NCI-H2196 (cell line): Measurements from ENCODE around the gene EYS.
"Not testable (repeated sequence)": the region's sequence is repeated elsewhere in the genome, so short reads cannot be mapped to it uniquely, and the experiment has no call there.

Experiments
- DNase-seq: peaks from one replicate; lab custom pipeline; 2025; ENCODE audit not compliant: unreplicated experiment; lab: John Stamatoyannopoulos, UW

EYS gene

GRCh38 chr6:64013011-64013410 lies 1694.0 kb downstream of the EYS start:
- DNase-seq: no peak

GRCh38 chr6:64012351-64013001 lies 1694.5 kb downstream of the EYS start:
- DNase-seq: peak; percentile 1

DNA sequence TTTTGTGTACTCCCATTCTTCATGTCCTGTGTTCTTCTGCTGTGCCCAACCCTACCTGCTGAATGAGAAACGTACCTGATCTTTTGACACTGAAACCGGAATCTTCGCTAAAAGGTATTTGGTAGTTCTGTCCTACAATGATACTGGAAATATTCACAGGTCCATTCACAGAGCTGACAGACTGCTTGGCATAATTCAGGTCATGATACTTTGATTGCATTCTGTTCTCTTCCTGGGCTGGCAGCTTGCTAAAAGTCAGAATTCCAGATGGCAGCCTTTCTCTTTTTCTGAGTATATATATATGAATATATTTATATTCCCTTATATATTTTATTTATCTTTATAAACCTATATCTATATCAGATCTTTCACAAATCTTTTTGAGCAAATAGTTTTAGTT lies 1696.4 kb downstream of the EYS start:
- DNase-seq: no peak

- no peak for DNase-seq
Observed at GRCh38 chr6:64010010-64010409, 1697.0 kb downstream of the EYS start.

DNA sequence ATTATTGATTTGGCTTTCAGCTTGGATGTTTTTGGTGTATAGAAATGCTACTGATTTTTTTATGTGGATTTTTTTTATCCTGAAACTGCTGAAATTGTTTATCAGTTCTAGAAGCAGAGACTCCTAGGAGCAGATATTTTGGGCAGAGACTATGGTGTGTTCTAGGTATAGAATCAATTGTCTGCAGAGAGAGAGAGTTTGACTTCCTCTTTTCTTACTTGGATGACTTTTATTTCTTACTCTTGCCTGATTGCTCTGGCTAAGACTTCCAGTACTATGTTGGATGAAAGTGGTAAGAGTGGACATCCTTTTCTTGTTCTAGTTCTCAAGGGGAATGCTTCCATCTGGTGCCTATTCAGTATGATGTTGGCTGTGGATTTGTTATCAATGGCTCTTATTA lies 1700.8 kb downstream of the EYS start:
- no peak for DNase-seq

DNA sequence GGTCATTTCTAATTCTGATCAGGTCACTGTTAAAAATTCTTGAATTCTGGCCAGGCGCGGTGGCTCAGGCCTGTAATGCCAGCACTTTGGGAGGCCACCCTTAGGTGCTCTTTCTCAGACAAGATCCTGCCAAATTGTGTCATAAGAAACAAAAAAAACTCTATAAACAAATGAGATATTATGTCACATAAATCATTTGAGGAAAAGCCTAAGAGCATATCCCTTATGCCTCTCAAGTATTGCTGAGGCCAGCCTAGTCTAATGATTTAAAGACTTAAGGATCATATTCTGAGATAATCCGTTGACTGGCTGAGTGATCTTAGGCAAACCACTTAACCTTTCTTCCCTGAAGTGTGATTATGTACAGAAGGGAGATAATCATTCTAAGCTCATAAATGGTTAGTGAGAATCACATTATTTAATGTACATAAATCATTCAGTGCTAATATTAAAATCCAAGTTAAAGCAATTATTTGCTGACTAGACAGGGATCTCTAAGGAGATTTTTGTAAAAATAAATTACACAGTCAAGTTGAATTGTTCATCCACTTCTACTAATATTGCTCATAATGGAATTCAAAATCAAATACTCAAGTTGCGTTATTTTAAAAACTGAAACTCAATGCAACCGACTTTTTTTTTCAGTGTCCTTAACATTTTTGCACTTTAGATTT lies 1706.1 kb downstream of the EYS start:
- no peak for DNase-seq

DNA sequence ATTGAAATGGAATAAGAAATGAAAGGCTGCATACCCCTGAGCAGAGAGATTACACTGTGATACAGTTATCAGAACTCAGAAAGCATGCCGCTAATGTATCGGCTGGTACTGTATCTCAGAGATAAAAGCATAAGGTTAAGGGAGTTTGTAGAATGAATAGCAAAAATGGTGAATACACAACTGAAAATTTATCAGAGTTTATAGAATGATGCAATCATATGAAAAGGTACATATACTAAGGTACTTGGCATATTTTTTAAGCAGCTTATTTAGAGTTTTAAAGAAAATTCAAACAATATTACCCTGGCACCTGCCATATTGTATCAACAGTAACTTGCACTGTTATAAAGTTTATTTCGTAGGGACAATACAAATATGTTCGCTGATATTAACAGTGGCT lies 1707.4 kb downstream of the EYS start:
- no peak for DNase-seq

- no peak for DNase-seq
Observed at GRCh38 chr6:63998991-63999390, 1708.0 kb downstream of the EYS start.

DNA sequence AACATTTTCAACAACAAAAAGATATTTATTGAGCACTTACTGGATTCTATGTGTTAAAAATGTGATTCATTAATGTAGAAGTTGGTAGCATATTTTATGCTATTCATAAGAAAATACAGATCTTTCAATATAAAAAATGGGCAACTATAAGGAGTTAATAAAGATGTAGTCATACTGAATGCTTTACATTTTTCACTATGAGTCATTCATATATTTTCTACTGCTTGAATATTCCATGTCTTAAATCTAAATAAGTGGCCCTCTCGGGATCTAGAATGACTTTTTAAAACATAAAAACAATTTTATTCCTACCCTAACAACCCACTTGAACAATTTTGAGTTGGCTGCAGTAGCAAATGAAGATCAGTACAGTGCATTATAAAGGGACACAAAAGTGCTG lies 1709.3 kb downstream of the EYS start:
- no peak for DNase-seq

DNA sequence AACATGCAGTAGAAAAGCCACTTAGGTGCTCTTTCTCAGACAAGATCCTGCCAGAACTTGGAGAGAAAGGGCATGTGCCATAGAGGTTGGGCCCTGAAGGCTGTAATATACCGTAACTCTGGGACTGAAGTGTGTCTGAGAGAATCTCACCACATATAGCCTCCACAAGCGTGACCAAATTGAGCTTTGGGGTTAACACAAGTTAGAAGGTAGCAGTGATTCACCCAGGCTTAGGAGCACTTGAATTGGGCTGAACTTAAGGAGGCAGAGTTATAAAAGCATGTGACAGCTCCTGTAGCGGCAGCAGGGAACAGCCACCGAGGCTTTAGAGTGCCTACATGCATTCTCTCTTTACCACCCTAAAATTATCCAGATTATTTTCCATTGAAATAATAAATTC lies 1709.8 kb downstream of the EYS start:
- DNase-seq: no peak

- no peak for DNase-seq
Observed at GRCh38 chr6:63985223-63985622, 1721.8 kb downstream of the EYS start.

GRCh38 chr6:63975699-63976098 lies 1731.3 kb downstream of the EYS start:
- no peak for DNase-seq

DNA sequence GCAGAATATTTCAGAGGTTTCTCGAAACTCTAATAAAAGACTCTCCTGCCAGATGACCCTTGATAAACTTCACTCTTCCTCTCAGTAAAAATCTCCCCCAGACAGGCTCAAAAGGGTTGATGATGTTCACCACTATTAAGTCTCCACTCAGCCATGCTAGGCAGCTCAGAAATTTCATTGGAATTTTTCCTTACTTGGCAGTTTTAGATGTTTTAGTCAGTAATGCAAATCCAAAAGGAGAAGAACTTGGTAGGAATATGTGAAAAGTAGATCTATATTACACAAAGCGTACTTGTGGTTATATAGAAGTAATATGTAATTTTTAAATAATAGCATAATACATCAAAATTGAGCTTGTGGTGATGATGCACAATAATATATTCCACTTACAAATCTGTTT lies 1738.4 kb downstream of the EYS start:
- DNase-seq: no peak

DNA sequence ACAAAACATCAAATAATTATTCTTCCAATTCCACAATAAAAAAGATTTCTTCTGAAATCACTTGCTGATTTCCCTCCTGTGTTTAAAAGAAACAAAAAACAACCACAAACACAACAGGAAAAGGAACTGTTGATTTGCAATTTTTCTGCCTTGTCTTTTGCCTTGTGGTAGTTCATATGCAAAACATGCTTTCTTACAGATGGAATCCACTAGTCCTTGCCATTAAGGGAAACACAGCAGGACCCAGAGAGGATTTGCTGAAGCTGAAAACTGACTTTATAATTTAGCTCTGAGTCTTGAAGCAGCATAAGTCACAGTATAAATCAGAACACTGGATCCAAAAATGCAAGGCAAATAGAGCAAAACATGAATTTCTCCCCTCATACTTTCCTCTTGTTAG lies 1742.7 kb downstream of the EYS start:
- no peak for DNase-seq

DNA sequence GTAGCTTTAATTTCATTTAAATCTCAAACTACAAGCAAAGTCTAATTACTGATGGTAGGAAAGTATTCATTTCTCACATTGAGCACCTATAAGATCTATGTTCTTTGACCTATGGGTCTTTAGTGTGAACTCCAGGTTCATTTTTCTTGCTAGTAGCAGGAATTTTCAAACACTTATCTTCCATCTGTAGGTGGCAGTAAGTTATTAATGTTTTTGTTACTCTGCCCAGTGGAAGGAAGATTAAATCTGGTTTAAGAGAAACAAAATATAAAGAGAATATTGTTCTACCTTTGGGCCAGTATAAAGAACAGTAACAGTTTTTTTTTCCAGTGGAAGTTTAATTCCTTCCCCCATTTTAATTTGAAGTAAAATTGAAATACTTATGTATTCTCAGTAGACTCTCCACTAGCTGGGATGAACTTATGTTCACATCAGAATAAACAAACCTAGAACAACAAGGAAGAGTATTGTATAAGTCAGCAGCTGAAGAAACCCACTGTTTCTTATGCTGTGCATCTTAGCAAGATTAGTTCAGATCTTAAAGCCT lies 1743.2 kb downstream of the EYS start:
- no peak for DNase-seq

GRCh38 chr6:63953336-63954021 lies 1753.5 kb downstream of the EYS start:
- not testable (repeated sequence) for DNase-seq

DNA sequence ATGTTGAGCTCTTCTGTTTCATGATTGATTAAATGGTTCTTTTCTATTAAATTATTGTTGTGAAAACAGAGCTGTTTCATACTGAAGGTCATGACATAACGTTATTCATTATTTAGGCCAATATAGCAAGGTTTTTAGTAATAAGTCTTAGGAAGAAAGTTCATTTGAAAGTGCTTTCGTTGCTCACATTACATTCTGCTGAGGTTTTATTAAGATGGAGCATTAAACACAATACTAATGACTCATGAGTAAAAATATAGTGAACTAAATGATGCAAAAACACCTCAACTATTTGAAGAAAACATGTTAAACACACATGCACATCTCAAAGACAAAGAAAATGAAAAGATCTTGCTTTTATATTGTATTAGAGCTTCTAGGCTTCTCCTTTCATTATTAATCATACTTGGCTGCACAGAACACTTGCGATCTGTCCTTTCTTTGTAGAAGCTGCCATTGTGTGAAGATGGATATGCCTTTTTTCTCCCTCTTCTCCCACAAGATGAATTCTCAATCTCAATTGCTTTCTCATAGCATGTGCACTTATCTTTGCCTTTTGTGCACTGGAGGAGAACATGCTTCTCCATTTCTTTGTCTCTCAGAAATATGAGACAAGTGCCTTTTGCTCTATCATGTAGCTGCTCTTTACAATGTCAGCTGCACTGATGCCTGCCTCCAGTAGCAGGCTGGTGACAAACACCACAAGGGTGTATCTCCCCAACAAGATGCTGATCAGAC lies 1759.1 kb downstream of the EYS start:
- DNase-seq: no peak

GRCh38 chr6:63945987-63946386 lies 1761.0 kb downstream of the EYS start:
- no peak for DNase-seq

DNA sequence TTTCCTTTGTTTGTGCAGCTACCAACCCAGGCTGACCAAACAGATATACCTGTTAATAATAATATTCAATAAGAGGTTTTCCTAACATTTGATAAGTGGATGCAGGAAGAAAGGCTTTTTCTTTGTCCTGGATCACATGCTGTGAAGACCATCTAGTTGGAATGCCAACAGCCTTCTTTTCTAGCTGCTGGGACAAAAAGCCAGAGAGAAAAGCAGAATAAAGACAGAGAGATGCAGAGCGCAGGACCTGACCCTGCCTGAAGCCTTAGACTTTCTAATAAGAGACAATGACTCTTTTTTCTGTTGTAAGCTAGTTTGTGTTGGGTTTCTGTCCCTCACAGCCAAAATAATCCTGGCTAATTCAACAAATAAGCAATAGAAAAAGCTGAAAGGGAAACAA lies 1763.2 kb downstream of the EYS start:
- no peak for DNase-seq

GRCh38 chr6:63941747-63942470 lies 1765.1 kb downstream of the EYS start:
- no peak for DNase-seq

GRCh38 chr6:63940056-63940455 lies 1767.0 kb downstream of the EYS start:
- no peak for DNase-seq
